NCI-H128 (cell line): ENCODE data around the gene UGT1A1.

Experiments used
- DNase-seq: peaks from one replicate; lab custom pipeline; 2025; ENCODE audit not compliant: unreplicated experiment; lab: John Stamatoyannopoulos, UW

UGT1A1 gene

DNA sequence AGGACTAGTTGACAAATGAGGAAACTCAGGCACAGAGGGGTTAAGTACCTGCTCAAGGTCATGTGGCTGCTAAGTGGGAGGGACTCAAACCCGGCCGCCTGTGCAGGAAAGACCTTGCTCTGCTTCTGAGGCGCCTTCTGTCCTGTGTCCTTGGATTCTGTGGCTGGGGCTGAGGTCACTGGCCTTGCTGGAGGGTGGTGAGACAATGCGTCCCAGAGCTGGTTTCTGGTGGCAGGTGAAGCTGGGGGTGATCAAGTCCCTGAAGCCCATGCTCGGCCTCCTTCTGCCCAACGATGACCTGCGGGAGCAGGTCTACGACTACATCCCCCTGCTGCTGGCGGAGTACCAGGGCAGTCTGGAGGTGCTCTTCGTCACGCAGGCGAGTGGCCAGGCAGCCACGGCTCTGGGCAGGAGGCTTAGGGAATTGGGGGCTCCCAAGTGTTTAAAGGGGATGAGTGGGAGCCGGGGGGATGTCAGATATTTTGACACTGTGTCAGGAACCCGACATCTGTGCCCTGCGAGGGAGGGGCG, 34.1 kb downstream of the UGT1A1 start:
- no peak for DNase-seq

DNA sequence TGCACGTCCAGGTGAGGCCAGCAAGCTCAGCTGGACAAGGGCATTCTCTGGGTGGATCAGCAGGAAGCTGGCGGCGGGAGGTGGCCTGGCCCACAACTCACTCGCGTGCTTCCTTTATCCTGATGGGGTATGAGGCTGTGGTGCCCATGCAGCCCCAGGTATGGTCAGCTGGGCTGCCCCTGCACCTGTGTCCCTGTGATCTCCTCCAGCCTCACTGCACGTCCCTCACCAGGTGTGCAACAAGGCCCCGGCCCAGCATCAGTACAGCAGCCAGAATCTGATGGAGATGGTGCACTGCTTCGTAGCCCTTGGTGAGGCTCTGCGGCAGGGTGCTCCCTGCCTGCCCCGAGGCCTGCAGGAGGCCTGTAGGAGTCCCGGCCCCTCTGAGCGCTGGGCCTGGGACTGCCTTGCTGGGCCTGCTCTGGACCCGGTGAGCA, 35.7 kb downstream of the UGT1A1 start:
- DNase-seq: no peak

DNA sequence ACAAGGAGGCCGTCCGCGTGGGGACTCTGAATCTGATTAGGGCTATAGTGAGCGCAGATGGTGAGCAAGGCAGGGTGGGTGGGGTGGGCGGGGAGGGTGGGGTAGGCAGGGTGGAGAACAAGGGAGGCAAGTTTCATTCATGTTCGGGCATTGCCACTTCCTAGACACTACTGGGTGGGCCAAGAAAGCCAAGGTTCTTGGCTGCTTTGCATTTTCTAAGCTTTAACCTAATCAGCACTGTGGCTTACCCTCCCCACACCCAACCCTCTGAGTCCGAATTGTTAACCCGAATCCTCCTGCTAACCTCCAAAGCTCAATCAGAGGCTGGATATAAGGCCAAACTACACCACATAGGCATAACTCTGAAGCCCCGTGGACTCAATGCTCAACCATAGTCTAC, 36.2 kb downstream of the UGT1A1 start:
- no peak for DNase-seq

DNA sequence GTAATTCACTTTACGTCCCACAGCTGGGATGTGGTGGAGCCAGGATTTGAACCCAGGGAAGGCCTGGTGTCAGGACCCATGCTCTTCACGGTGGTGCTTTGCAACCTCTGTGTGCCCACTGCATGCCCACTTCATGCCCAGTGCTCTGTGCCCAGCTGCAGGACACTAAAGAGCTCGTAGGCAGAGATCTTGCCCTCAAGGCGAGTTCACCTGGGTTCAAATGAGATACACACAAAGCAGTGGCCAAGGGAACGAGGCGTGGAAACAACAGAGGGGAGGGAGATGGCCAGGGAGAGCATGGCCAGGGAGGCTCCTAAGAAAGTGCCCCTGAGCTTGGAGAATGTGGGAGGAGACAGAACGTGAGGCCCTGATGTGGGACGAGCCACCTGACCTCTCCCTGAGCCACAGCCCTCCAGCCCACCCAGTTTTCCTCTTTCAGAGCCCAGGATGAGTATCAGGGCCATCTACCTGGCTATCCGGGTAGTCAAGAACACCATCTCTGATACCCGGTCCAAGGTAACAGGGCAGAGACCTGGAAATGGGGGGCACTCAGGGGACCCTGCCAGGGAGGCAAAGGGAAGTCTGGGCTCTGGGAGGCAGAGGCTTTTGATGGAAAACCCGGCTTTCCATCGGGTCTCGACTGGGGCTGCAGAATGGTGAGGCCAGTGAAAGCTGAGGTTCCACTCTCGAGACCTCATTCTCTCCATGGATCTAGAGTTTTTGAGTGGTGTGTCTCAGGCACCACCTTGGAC, 38.4 kb downstream of the UGT1A1 start:
- DNase-seq: no peak

DNA sequence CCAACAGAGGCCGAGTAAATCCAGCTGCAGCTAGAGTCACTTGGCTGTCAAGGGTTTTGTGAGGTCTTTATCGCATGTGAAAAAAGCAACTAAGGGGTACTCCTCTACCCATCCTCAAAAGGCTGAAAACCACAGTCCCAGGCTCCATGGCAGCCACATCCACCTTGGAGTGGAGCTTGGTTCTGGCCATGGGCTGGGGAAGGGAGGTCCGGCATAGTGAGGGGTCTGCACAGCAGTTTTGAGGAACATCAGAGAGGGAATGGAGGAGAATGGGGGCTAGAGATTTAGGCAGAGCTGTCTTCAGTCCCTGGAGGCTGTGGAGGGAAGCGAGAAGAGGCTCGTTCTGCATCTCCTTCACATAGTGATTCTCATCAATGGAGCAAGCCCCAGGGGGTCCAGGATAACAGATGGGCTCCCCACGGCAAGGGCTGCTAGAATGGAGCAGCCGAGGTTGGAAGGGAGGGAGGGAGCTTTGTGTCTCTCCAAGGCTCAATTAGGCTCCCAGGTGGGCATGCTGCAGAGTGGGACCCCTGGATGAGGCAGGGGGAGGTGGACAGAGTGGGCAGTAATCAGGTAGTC, 39.1 kb downstream of the UGT1A1 start:
- no peak for DNase-seq

DNA sequence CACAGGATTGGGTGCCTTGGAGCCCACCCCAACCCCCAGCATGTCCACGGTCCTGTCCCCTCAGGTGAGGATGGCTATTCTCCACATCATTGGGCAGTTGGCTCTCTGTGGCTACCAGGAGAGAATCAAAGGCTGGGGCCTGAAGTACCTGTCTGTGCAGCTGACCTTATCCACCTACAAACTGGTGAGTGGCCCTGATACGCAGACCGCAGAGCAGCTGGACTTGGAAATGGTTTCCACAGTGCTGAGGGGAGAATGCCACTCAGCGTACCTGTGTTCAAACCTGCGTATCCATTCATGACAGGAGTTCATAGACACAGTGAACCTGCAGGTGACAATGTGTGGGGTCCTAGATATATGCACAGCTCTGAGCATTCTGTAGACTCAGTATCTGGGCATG, 39.6 kb downstream of the UGT1A1 start:
- DNase-seq: no peak

DNA sequence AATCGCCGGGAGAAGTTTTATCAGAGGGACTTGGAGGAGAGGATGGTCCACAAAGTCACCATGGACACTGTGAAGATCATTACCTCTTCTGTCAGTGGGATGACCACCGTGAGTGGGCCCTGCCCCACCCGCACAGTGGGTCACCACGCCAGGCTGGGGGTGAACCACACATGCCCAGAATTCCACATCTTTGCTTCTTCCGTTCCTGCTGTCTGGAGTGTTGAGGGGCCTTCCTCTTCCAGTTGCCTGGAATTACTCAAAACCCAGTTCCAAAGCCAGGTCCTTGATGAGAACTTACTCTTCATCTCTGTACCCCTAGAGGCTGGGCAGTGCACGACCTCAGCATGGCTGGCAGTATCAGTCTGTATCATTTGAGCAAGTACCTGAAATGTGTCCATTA, 40.1 kb downstream of the UGT1A1 start:
- DNase-seq: no peak

DNA sequence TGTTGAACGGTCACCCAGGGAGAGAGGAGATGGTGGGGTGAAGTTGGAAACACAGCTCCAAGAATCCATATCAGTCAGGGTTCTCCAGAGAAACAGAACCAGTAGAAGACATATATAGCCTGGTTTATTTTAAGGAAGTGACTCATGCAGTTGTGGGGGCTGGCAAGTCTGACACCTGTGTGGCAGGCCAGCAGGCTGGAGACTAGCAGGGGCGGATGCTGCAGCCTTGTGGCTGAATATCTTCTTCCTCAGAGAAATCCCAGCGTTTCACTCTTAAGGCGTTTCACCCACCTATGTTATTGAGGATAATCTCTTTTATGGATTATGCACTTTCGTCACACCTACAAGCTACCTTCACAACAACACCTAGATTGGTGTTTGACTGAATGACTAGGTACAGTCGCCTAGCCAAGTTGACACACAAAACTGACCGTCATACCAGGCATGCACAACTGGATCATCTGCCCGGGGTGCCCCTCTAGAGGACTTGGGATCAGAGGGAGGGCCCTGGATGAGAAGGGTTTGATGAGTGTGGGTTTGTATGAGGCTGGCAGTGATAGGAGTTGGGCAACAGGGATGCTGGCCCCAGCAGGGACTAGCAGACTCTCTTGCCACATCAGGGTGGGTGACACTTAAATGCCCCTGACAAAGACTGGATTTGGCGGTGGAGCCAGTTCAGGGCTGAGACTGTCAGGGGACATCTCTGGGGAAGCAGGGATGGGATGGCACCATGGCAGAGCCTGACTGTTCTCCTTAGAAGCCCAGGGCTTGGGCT, 41.5 kb downstream of the UGT1A1 start:
- DNase-seq: no peak

DNA sequence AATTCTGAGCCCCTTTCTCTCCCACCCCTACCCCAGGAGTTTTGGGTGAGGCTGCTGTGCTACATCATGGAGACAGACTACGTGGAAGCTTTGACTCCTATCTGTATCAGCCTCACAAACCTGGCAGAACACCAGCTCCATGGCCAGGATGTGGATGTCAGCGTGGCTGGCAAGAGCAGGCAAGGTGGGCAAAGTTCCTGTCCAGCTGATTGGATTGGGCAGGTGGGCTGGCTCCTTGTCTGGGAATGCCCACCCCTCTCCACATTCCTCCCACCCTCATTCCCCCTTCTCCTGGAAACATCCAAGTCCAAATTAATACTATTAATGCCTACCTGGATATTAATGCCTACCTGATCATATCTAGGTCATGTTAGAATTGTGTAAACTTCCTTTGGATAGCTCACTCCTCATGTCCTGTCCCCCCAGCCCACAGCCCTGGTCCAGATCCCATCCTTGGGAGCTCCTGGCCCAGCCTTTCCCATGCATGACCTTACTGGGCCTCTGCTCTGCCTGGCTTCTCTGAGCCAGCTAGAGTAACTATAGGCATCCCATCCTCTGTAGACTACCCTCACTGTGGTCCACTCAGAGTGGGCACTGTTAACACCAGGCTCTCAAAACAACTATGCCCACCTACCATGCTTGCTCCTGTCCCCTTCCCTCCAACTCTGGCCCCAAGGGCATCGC, 42.2 kb downstream of the UGT1A1 start:
- no peak for DNase-seq

DNA sequence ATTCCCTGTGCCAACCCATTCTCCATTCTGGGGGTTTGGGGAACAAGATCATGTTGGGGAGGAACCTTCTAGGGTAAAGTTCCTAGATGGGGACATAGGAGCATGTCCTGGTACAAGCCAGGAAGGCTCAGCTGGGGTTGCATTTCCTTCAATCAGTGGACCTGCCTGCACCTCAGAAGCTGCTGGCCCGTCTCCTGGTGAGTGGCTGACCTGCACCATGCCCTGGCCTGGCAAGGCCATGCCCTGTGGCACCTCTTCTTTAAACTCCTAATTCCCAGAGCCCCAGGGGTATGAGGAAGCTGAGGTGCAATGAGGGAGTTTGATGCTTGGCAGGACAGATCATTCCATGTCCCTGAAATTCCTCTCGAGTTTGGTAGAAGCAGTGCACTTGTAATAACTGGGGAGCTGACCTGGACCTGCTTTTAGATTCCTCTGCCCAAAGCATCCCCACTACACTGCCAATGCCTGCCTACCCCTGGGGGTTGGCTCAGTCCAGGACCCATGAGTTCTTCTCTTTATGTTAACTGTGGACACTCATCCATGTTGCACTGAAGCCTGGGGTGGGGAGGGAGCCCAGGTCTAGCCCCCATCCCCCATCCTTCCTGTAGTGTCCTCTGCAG, 43.3 kb downstream of the UGT1A1 start:
- no peak for DNase-seq

DNA sequence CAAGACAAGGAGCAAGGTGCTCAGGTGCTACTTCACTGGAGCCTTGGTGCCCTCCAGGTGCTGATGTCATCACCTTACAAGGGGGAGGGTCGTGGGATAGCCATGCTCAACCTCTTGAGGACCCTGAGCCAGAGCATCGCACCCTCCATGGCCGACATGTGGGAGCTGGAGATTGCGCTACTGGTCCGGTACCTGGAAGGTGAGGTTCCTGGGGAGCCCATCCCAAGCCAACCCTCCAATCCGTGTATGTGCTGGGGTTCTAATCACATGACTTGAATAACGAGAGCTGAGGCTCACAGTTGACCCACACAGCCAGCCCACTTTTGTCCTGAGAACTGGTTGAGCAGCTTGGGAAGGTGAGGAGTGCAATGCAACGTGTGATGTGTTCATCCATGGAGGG, 43.9 kb downstream of the UGT1A1 start:
- no peak for DNase-seq

DNA sequence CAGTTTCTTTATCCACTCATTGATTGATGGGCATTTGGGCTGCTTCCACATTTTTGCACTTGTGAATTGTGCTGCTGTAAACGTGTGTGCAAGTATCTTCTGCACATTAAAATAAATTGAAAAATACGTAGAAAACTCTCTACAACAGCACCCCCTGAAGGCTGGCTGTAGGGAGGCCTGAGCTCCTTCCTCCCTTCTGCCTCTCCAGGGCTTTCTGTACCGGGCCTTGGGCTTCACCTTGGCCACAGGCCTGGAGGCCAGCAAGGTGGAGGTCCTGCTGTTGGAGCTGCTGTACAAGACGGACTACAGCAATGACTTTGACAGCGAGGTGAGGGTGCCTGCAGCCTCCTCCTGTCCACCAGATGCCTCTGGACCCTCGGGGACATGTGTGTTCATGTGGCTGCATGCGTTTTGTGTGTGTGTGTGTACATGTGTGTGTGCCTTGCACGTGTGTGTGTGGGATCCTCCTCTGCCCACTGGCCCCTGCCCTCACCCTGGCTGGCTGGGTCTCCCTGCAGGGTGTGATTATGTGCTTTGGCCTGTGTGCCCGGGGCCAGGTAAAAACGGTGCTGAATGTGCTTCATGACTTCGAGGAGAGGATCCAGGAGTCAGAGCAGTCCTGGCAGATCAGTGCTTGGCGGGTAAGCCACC, 47.3 kb downstream of the UGT1A1 start:
- no peak for DNase-seq

DNA sequence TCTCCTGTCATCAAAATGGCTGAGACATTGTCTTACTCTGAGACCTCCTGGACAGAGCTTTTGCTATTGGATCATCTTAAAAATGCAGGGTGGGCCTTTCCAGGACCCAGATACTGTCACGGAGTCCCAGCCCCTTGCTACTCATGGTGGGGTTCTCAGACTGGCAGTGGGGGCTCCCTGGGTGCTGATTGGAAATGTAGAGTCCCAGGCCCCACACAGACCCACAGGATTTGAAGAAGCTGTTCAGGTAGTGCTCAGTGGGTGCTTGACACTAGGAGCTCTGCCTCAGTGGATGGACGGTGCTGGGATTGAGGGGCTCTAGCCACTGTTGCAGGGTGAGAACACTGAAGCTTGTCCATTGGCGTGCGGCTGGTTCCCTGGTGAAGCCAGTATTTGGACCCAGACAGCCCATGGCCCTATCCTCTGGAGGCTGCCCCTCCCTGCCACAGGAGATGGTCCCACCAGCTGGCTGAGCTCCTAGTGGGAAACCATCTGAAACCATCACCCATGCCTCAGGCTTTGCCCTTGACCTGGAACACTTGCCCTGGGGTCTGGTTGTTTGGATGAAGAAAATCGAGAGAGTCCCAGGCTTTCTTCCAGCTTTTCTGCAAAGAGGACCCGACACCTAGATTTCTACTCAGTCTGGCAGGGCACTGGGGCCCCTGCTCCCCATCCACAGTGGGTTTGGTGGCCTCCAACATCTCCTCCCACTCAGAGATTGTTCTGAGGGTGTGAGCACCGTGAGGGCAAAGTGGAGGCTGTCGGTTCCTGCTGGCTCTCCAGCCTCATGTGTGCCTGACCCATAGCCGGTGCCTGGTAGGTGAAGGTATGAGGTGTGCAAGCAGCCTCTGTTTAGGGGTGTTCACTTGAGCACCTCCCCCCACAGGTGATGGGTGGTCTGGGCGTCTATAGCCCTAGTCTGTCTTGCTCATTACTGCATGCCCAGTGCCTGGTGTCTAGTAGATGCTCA, 48.2 kb downstream of the UGT1A1 start:
- no peak for DNase-seq

DNA sequence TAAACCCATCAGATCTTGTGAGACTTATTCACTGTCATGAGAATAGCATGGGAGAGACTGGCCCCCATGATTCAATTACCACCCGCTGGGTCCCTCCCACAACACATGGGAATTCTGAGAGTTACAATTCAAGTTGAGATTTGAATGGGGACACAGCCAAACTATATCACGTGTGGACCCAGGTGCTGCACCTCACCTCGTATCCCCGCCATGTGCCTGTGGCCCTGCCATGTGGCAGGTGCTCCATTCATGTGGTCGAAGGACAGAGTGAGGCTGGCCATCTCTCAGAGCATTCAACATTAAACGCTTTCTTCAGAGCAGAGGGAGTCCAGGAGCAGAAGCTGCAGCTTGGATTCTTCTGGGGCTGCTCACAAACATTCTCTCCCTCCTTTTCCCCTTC, 50.3 kb downstream of the UGT1A1 start:
- no peak for DNase-seq

DNA sequence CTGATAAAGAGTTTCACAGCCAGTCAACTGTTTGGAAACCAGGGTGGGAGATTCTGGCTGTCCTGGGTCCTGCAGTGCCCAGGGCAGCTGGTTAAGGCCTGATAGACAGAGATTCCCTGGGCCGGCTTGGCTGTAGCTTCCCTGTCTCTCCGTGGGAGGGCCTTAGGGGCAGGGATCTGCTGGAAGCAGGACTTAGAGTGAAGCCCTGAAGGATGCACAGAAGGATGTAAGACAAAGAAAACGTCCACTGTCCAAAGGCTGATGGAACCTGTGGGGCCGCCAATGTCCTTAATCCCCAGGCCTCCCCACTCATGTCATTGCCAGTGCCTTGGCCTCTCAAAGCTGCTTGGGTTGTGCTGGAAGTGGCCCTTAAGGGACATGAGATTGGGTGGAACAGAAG, 51.0 kb downstream of the UGT1A1 start:
- no peak for DNase-seq

DNA sequence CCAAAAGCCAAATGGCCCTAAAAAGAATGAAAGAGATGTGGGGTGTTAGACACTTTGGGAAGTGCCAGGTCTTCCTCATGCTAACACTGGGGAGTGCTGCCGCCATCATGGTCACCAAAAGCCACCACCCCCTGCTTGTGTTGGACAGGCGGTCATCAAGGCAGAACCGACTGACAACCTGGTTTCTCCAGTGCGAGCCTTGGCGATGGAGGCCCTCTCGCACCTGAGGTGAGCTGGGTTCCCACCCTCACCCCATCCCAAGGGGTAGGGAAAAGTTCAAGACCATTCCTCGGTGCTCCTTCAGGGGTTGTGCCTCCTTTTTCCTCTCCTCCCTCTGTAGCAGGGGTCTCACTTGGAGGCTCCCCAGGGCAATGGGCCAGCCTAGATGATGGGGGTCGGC, 51.7 kb downstream of the UGT1A1 start:
- no peak for DNase-seq

DNA sequence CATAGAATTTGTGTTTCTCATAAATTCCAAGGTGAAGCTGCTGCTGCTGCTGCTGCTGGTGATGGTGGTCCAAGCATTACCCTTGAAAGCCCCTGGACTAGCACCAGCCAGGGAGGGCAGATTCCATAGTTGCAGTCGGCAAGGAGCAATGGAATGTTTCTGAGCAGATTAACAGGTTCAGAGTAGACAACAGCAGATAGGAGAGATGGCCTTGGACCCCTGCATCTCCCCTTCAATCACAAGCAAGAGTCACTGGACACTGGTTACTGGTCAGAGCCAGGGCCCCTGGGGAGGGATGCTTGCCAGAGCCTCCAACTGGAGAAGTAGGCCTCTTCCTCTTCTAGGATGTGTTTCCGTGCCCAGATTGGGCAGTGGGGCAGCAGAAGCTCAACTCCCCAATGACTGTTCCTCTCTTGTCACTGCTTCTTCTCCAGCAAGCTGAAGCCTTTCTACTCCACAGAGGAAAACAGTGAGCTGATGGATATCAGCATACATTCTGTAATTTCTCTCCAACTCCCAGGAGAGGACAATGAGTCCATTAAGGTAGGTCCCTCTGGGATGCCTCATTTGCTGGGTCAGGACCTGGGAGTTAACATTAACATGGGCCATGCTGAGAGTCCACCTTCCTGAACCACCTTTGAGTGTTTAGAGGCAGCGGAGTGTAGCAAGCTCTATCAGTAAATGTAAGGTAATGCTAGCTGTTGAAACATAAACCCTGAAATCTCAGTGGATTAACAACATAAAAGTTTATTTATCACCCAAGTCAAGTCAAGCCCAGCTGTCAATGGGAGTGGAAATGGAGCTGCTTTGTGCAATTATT, 53.4 kb downstream of the UGT1A1 start:
- DNase-seq: no peak

DNA sequence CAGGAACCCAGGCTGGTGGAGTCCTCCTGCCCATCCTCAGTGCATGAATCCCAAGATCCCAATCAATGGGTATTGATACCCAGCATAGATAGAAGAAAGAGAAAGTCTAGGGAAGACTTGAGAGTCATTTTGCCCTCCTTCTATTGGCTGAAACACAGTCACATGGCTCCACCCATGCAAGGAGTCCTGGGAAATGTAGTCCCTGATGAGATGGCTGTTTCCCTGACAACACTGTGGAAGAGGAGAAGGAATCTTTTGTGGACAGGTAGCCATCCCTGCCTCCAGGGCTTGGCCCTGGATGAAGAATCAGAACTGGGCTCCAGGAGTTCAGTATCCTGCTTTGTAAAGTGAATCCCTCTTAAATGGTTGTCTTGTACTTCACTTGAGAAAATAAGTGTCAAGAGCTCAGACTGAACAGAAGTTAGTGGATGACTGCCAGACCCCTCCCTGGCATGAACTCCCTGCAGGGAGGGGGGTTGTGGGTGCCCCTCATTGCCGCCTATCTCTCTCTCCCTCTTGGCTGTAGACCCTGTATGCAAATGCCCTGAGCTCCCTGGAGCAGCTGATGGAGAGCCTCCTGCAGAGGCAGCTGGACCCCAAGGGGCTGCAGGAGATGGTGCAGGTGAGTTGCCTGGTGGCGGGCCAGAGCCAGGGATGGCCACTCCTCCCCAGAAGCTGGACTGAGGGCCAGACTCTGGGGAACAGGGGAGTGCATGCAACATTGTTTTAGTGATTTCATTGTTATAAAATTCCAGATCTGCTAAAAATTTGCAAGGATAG, 54.2 kb downstream of the UGT1A1 start:
- DNase-seq: no peak
